Panc1 (cell line): Measurements from ENCODE around the gene CLK4.

Experiments
- CTCF ChIP-seq: fragments of 450-650 bp; IDR thresholded peaks from 2 replicates; pipeline ENCODE4 v1.5.1; 2017; ENCODE audit warnings: mild to moderate bottlenecking
- POLR2AphosphoS5 ChIP-seq: IDR thresholded peaks from 2 replicates; pipeline ENCODE4 v1.6.1; 2012; ENCODE audit warnings: mild to moderate bottlenecking, low read depth, low read length, moderate library complexity
- SIN3A ChIP-seq: IDR thresholded peaks from 2 replicates; pipeline ENCODE4 v1.6.1; 2012; ENCODE audit warnings: low read depth, mild to moderate bottlenecking, low read length, moderate library complexity, borderline replicate concordance; ENCODE audit not compliant: insufficient read depth
- TCF7L2 ChIP-seq: IDR thresholded peaks from 2 replicates; pipeline ENCODE4 v1.6.1; 2011; ENCODE audit warnings: mild to moderate bottlenecking, low read depth, low read length, inconsistent platforms

- TF ChIP-seq CTCF (no peak), TCF7L2 (no peak), POLR2AphosphoS5 (no peak), SIN3A (no peak)
These were observed 31.1 kb downstream of the CLK4 start for GRCh38 chr5:178595750-178596149.
